OCI-M2 (cell line): ENCODE results near the gene SF3B6.
"Not testable (repeated sequence)": the region's sequence is repeated elsewhere in the genome, so short reads cannot be mapped to it uniquely, and the experiment has no call there.

Source experiments
- DNase-seq: peaks from one replicate; lab custom pipeline; 2025; ENCODE audit not compliant: unreplicated experiment; lab: John Stamatoyannopoulos, UW

The SF3B6 gene

GRCh38 chr2:24095171-24095677, 19.1 kb upstream of the SF3B6 start:
- not testable (repeated sequence) for DNase-seq

GRCh38 chr2:24093270-24093669, 17.1 kb upstream of the SF3B6 start:
- DNase-seq: not testable (repeated sequence)

- no peak for DNase-seq
Measured at GRCh38 chr2:24088821-24089359, 12.8 kb upstream of the SF3B6 start.

GRCh38 chr2:24087032-24087431, 10.9 kb upstream of the SF3B6 start:
- no peak for DNase-seq

GRCh38 chr2:24086241-24086640, 10.1 kb upstream of the SF3B6 start:
- DNase-seq: no peak

- no peak for DNase-seq
Measured at GRCh38 chr2:24085200-24085489, 9.0 kb upstream of the SF3B6 start.

GRCh38 chr2:24084386-24085199, 8.5 kb upstream of the SF3B6 start, which contains the start of gene TP53I3:
TSS of gene TP53I3 (minus strand) at chr2:24084834. CDS start at chr2:24084326, 508 bp downstream.
- peak; percentile 55 for DNase-seq

- peak; percentile 42 for DNase-seq
Measured at GRCh38 chr2:24083567-24084385, 7.7 kb upstream of the SF3B6 start.

- DNase-seq: no peak
Measured at GRCh38 chr2:24082787-24083566, 6.9 kb upstream of the SF3B6 start.

- DNase-seq: no peak
Measured at GRCh38 chr2:24080701-24081100, 4.6 kb upstream of the SF3B6 start.

- DNase-seq: no peak
Measured at GRCh38 chr2:24077879-24078278, 1.8 kb upstream of the SF3B6 start.

- DNase-seq: no peak
Measured at GRCh38 chr2:24077535-24077877, 1.4 kb upstream of the SF3B6 start.

GRCh38 chr2:24076849-24077534, 866 bp upstream of the SF3B6 start:
- no peak for DNase-seq

- DNase-seq: no peak
Measured at GRCh38 chr2:24075259-24075658, 867 bp downstream of the SF3B6 start.

GRCh38 chr2:24073816-24074215, 2.3 kb downstream of the SF3B6 start:
- DNase-seq: no peak

- DNase-seq: no peak
Measured at GRCh38 chr2:24072259-24072658, 3.9 kb downstream of the SF3B6 start.

GRCh38 chr2:24065341-24065740, 10.8 kb downstream of the SF3B6 start:
- no peak for DNase-seq

- no peak for DNase-seq
Measured at GRCh38 chr2:24058564-24059271, 17.4 kb downstream of the SF3B6 start.

GRCh38 chr2:24055750-24056149, 20.4 kb downstream of the SF3B6 start:
- DNase-seq: no peak
